K562 (cell line): ENCODE measurements around the gene CFDP1.

Experiments
- ARNT ChIP-seq, 2 experiments: fragments of 450-650 bp; IDR thresholded peaks; 2 replicates each; pipeline ENCODE4 v1.6.1; 2016; ENCODE audit warnings: mild to moderate bottlenecking in 1 of 2
- CHD1 ChIP-seq: fragments of 200-600 bp; sonication (generic); IDR thresholded peaks from one replicate; pipeline ENCODE4 v1.6.1; 2012; ENCODE audit warnings: mild to moderate bottlenecking, moderate library complexity, low read length, inconsistent platforms
- CTCF ChIP-seq, 3 experiments: IDR thresholded peaks in 2 of 3; conservative IDR thresholded peaks in 1 of 3; 2 replicates each; pipeline ENCODE4 v1.5.1; 2011 to 2012; ENCODE audit warnings: low read length in 3 of 3, mild to moderate bottlenecking in 3 of 3, control low read depth in 2 of 3, improper control_type of control experiment in 1 of 3, inconsistent platforms in 1 of 3, low read depth in 1 of 3, mixed read lengths in 1 of 3, moderate library complexity in 1 of 3; ENCODE audit not compliant: insufficient read depth in 2 of 3
- FOS ChIP-seq: IDR thresholded peaks from 3 replicates; pipeline ENCODE4 v1.6.1; 2011; ENCODE audit not compliant: insufficient read length; ENCODE audit errors: extremely low read depth
- KLF13 ChIP-seq: fragments of 450-650 bp; IDR thresholded peaks from 2 replicates; pipeline ENCODE4 v1.6.1; 2016; ENCODE audit warnings: missing genetic modification characterization, low read depth, mild to moderate bottlenecking, missing compliant biosample characterization, moderate library complexity, borderline replicate concordance
- NONO ChIP-seq, 2 experiments: fragments of 200-400 bp in 1 of 2; fragments of 450-650 bp in 1 of 2; formaldehyde crosslinking in 1 of 2; IDR thresholded peaks; 2 replicates each; pipeline ENCODE4 v1.6.1; 2017; ENCODE audit warnings: low read depth in 2 of 2, mild to moderate bottlenecking in 2 of 2, moderate library complexity in 2 of 2, low read length in 1 of 2
- PHF21A ChIP-seq: fragments of 450-650 bp; IDR thresholded peaks from 2 replicates; pipeline ENCODE4 v1.6.1; 2017; ENCODE audit warnings: low read depth, borderline replicate concordance
- POLR2A ChIP-seq: fragments of 450-650 bp; conservative IDR thresholded peaks from 2 replicates; pipeline ENCODE4 v1.6.1; 2016
- POLR2AphosphoS5 ChIP-seq: IDR thresholded peaks from 2 replicates; pipeline ENCODE4 v1.6.1; 2011; ENCODE audit warnings: mild to moderate bottlenecking, low read depth, low read length, moderate library complexity; ENCODE audit not compliant: control insufficient read depth, insufficient read depth
- SMC3 ChIP-seq: conservative IDR thresholded peaks from 2 replicates; pipeline ENCODE4 v1.6.1; 2011; ENCODE audit warnings: low read depth, low read length, improper control_type of control experiment; ENCODE audit not compliant: insufficient read depth
- WHSC1 ChIP-seq: IDR thresholded peaks from one replicate; pipeline ENCODE4 v1.6.1; 2012; ENCODE audit warnings: low read length, control low read depth, inconsistent platforms
- ZNF263 ChIP-seq: sonication (generic); formaldehyde crosslinking; IDR thresholded peaks from 2 replicates; pipeline ENCODE4 v1.8.0; 2022; ENCODE audit warnings: mild to moderate bottlenecking, missing genetic modification reagents, borderline replicate concordance
- ZNF561 ChIP-seq: fragments of 450-650 bp; formaldehyde crosslinking; conservative IDR thresholded peaks from 2 replicates; pipeline ENCODE4 v1.4.0; 2020; ENCODE audit warnings: mild to moderate bottlenecking, moderate library complexity
- ZNF57 ChIP-seq: fragments of 450-650 bp; formaldehyde crosslinking; IDR thresholded peaks from 2 replicates; pipeline ENCODE4 v1.4.0; 2020; ENCODE audit warnings: mild to moderate bottlenecking, moderate library complexity

GRCh38 chr16:75263963-75264445 lies 169.3 kb downstream of the CFDP1 start:
- TF ChIP-seq ZNF561 (CRISPR knock-in tag) (no peak), PHF21A (no peak), POLR2AphosphoS5 (no peak), SMC3 (no peak), WHSC1 (no peak), FOS (no peak), KLF13 (tag) (no peak), NONO (IDR thresholded peaks at IDR 0.05; ENCODE audit: low read depth in 2 of 2, low read length in 1 of 2) (no peak), CTCF (IDR thresholded peaks at IDR 0.05 in 2 of 3, conservative IDR thresholded peaks at IDR 0.05 in 1 of 3; ENCODE audit: insufficient read depth in 2 of 3, low read depth in 1 of 3, low read length in 3 of 3) (no peak), POLR2A (no peak), ZNF263 (CRISPR knock-in tag) (no peak), ARNT (IDR thresholded peaks at IDR 0.05) (no peak), CHD1 (no peak), ZNF57 (CRISPR knock-in tag) (no peak)
